NCI-H1436 (cell line): ENCODE measurements around the gene ASTN2.

Experiments
- DNase-seq: peaks from one replicate; lab custom pipeline; 2025; lab: John Stamatoyannopoulos, UW

The ASTN2 gene

GRCh38 chr9:117245175-117245829 is 169.6 kb downstream of the ASTN2 start:
- DNase-seq: no peak

GRCh38 chr9:117242082-117242481 is 172.8 kb downstream of the ASTN2 start:
- DNase-seq: no peak

- DNase-seq: no peak
Measured at GRCh38 chr9:117239428-117239827, 175.4 kb downstream of the ASTN2 start.

- DNase-seq: no peak
Measured at GRCh38 chr9:117234103-117234502, 180.8 kb downstream of the ASTN2 start.

GRCh38 chr9:117233016-117233415 is 181.8 kb downstream of the ASTN2 start:
- no peak for DNase-seq

GRCh38 chr9:117232281-117232680 is 182.6 kb downstream of the ASTN2 start:
- DNase-seq: no peak

- no peak for DNase-seq
Measured at GRCh38 chr9:117231012-117231411, 183.8 kb downstream of the ASTN2 start.

- no peak for DNase-seq
Measured at GRCh38 chr9:117224695-117225094, 190.2 kb downstream of the ASTN2 start.

GRCh38 chr9:117218951-117219350 is 195.9 kb downstream of the ASTN2 start:
- no peak for DNase-seq

- no peak for DNase-seq
Measured at GRCh38 chr9:117214416-117214815, 200.4 kb downstream of the ASTN2 start.

GRCh38 chr9:117211280-117211679 is 203.6 kb downstream of the ASTN2 start:
- no peak for DNase-seq

- DNase-seq: no peak
Measured at GRCh38 chr9:117205806-117206205, 209.1 kb downstream of the ASTN2 start.

GRCh38 chr9:117204971-117205370 is 209.9 kb downstream of the ASTN2 start:
- DNase-seq: no peak

- DNase-seq: no peak
Measured at GRCh38 chr9:117191504-117192261, 223.2 kb downstream of the ASTN2 start.

GRCh38 chr9:117189121-117189520 is 225.7 kb downstream of the ASTN2 start:
- DNase-seq: no peak

- no peak for DNase-seq
Measured at GRCh38 chr9:117188394-117188793, 226.5 kb downstream of the ASTN2 start.

- no peak for DNase-seq
Measured at GRCh38 chr9:117187498-117187897, 227.4 kb downstream of the ASTN2 start.

GRCh38 chr9:117184173-117184572 is 230.7 kb downstream of the ASTN2 start:
- no peak for DNase-seq

GRCh38 chr9:117182046-117182445 is 232.8 kb downstream of the ASTN2 start:
- no peak for DNase-seq

GRCh38 chr9:117180896-117181445 is 233.9 kb downstream of the ASTN2 start:
- DNase-seq: no peak

GRCh38 chr9:117178596-117179375 is 236.1 kb downstream of the ASTN2 start:
- DNase-seq: no peak

- no peak for DNase-seq
Measured at GRCh38 chr9:117170567-117170966, 244.3 kb downstream of the ASTN2 start.
